GM12878 (cell line): Measurements from ENCODE around the gene BCAS3.

Source experiments
- CHD4 ChIP-seq: fragments of 200-600 bp; sonication (generic); IDR thresholded peaks from 2 replicates; pipeline ENCODE4 v1.6.1; 2016; ENCODE audit warnings: mild to moderate bottlenecking
- PAX5 ChIP-seq: IDR thresholded peaks from 2 replicates; pipeline ENCODE4 v1.6.1; 2011; ENCODE audit warnings: low read depth, low read length, borderline replicate concordance
- SREBF1 ChIP-seq: IDR thresholded peaks from 2 replicates; pipeline ENCODE4 v1.6.1; 2012; ENCODE audit warnings: mild to moderate bottlenecking, low read length
- TAF1 ChIP-seq: IDR thresholded peaks from 2 replicates; pipeline ENCODE4 v1.6.1; 2011; ENCODE audit warnings: mild to moderate bottlenecking, low read depth, low read length, borderline replicate concordance
- TCF12 ChIP-seq: IDR thresholded peaks from 2 replicates; pipeline ENCODE4 v1.6.1; 2011; ENCODE audit warnings: low read depth, mild to moderate bottlenecking, low read length
- ZNF274 ChIP-seq: IDR thresholded peaks from one replicate; pipeline ENCODE4 v1.8.0; 2011; ENCODE audit not compliant: insufficient read length, insufficient read depth

GRCh38 chr17:61073799-61074513 is 396.3 kb downstream of the BCAS3 start:
- no peak for TF ChIP-seq SREBF1
- no peak for TF ChIP-seq TCF12
- no peak for TF ChIP-seq PAX5
- TF ChIP-seq ZNF274 = no peak
- TF ChIP-seq TAF1 = no peak
- TF ChIP-seq CHD4 = no peak
